NCI-H82 (cell line): ENCODE measurements around the gene NT5DC1.

Experiments
- DNase-seq: peaks from one replicate; lab custom pipeline; 2025; lab: John Stamatoyannopoulos, UW

Gene NT5DC1

GRCh38 chr6:116139917-116140316 lies 39.3 kb downstream of the NT5DC1 start:
- peak; percentile 8 for DNase-seq

- DNase-seq = no peak
These were observed 44.0 kb downstream of the NT5DC1 start for GRCh38 chr6:116144605-116145004.

DNA sequence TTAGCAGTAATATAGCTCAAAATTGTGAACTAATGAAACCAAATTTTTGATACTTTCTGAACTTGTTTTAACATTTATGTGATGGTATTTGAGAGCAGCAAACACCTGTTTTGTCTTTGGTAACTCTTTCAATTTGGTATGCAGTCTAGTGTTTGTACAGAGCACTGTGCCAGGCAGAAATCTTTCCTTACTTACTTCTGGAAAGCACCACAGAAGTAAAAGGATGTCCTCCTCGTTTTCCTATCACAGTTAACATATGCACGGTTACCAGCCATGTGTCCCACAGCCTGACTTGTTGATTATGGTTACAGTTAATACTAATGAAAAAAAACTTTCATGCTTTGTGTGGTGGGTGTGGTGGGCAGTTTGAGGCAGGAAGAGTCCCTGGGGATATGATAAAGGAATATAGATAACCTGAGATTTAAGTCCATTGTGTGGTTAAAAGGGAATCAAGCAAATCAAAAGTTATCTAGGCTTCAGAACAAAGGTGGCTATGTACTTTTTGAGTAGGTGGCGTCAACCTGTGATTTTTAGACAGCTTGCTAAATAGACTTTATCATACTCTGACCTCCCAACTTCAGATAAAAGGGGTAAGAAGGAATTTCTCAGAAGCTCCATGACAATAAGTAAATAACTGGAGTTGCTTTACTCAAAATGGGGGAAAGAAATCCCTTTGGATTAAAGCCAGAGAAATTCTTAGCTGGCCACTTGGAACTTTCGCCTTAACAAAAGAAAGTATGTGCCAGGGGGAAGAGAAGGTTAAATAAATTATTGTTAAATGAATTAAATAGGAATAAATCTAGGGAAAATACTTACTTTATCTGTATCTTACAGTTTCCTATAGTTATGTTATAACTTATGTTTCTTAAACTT lies 45.4 kb downstream of the NT5DC1 start:
- no peak for DNase-seq

GRCh38 chr6:116152620-116153019 lies 52.0 kb downstream of the NT5DC1 start:
- DNase-seq = no peak

GRCh38 chr6:116154887-116155286 lies 54.2 kb downstream of the NT5DC1 start:
- DNase-seq = no peak

- no peak for DNase-seq
These were observed 56.0 kb downstream of the NT5DC1 start for GRCh38 chr6:116156405-116157326.

DNA sequence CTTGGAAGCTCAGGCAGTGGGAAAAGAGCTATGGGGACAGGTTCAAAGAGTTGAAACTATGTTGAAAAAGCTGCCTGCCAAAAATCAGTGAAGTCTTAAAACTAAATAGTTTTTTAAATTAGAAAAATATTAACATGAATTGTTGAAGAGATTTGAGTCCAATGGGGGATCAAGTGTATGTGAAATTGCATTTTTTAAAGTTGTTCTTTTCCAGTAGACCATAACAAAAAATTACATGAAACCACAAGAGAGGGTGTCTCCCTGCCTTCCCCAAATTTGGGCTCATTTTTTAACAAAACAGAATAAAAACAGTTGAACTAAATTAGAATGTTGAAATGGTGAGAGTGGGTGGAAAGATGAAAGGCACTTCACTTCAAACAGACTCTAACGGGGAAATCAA lies 56.7 kb downstream of the NT5DC1 start:
- no peak for DNase-seq

- no peak for DNase-seq
These were observed 58.0 kb downstream of the NT5DC1 start for GRCh38 chr6:116158641-116159040.

GRCh38 chr6:116159782-116160524 lies 59.3 kb downstream of the NT5DC1 start:
- DNase-seq = no peak

GRCh38 chr6:116165596-116165995 lies 64.9 kb downstream of the NT5DC1 start:
- DNase-seq = no peak

GRCh38 chr6:116166369-116166768 lies 65.7 kb downstream of the NT5DC1 start:
- no peak for DNase-seq

GRCh38 chr6:116168148-116168547 lies 67.5 kb downstream of the NT5DC1 start:
- no peak for DNase-seq

GRCh38 chr6:116169880-116170279 lies 69.2 kb downstream of the NT5DC1 start:
- no peak for DNase-seq

DNA sequence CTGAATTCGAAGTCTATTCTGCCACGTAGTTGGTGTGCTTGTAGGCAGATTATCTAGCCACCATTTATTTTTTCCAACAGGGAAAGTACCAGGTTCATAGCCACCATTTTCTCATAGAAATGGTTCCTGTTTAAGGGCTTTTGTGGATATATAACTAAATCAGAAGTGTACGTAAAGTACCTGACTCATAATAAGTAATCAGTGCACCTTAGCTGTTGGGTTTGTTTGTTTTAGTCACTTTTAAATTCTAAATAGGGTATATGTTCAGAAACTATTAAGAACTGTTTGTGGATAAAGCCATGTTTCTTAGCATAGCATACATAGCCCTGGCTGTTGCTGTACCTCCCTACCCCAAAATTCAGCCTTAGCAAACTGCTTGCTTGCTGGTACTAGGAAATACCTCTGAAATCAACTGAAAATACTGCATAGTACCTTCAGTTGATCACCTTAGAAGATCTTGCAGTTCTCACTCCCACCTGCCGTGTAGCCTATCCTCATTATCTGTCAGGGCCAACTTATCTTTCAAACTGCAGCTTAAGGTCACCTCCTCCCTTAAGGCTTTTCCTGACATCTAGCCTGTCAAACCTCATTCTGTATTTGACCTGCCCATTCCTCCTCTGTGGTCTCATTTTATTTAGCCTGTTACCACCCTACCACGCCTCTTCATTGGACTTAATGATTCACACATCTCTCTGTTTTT lies 69.9 kb downstream of the NT5DC1 start:
- no peak for DNase-seq

GRCh38 chr6:116173928-116174327 lies 73.3 kb downstream of the NT5DC1 start:
- no peak for DNase-seq

DNA sequence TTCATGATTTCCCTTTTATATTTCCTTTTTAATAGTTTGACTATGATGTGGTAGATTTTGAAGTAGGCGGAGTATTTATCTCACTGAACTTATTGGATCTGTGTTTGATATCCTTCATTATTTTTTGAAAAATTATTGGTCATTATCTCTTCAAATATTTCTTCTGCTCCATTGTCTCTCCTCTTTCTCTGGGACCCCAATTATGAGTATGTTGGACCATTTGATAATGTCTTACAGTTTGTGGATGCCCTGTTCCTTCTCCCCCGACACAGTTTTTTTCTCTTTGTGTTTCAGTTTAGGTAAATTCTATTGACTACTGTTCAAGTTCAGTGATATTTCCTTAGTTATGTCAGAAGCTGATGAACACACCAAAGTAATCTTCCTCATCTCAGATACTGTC lies 74.7 kb downstream of the NT5DC1 start:
- no peak for DNase-seq

DNA sequence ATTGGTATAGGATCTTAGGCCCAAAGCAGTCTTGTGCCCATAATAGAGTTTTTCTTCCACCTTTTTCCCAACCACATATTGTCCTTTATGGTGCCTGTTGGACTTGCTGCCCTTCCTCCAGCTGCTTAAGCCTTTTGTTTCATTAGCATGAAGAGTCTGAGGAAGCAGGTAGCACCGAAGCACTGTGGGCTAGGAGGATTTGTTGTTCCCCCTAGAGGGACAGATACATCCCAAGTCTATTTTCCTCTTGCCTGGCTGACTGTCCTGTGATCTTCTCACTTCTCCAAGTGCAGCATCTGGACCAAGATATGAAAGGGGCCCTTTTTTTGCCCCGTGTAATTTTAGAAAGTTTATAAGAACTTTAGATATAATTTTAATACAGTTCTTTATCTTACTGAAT lies 75.9 kb downstream of the NT5DC1 start:
- no peak for DNase-seq

GRCh38 chr6:116180375-116180774 lies 79.7 kb downstream of the NT5DC1 start:
- no peak for DNase-seq

DNA sequence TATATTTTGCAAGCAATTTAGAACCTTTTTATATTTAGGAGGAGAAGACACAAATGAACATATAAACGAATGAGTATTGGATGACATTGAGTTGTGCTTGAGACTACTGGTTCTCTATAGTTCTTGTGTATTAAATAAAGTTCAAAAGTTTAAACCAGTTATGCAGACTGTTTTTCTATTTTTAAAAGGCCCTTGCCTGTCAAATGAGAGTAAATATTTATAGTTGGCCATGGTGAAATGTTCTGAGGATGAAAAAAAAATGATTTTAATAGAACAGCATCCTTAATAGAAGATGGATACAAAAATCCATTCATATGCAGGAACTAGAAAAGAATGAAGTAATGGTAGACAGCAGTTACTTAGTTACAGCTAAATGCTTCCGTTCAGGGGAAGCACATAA lies 88.8 kb downstream of the NT5DC1 start:
- no peak for DNase-seq

GRCh38 chr6:116190550-116190949 lies 89.9 kb downstream of the NT5DC1 start:
- DNase-seq = no peak

DNA sequence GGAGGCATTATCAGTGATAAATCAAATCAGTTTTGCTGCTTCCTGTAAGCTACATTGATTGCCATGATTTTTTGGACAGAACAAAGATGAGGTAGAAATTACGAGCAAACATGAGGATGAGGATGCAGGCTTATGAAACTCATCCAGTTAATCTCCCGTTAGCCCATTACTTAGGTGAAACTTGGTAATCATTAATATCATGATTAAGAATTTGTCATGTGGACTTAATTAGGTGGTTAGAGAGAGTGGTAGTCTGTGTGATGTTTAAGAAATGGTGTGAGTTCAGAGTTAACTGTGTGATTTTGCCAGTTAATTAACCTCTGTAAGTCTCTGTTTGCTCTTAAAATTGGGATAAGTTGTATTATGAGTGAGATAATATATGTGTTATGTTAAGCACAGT lies 91.2 kb downstream of the NT5DC1 start:
- DNase-seq = peak; percentile 24

DNA sequence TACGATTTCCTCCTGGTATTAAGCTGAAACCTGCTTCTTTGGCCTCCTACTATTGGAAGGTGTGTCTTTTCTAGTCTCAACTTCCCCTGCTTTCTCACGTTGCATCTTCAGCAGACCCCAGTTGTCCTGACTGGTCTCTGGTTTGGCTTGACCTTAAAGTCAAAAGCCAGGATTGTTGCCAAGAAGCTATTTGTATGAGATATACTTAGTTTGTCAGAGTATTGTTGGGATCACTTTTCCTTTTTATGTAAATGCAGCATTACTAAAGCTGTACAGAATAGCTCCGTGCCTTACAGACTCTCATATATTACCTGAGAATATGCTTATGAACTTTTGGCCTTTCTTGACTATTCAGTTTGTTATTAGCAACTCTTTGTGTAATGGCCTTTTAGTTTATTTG lies 92.1 kb downstream of the NT5DC1 start:
- no peak for DNase-seq
